ENCODE data around the gene SPTLC3. TPM values are rescaled to one million over a fixed set of nuclear protein-coding genes. Genes with fewer than 3 reads are reported as not detected.

SPTLC3 gene
- under 0.01 and 0.97 TPM in 2 replicates for total RNA-seq

DNA sequence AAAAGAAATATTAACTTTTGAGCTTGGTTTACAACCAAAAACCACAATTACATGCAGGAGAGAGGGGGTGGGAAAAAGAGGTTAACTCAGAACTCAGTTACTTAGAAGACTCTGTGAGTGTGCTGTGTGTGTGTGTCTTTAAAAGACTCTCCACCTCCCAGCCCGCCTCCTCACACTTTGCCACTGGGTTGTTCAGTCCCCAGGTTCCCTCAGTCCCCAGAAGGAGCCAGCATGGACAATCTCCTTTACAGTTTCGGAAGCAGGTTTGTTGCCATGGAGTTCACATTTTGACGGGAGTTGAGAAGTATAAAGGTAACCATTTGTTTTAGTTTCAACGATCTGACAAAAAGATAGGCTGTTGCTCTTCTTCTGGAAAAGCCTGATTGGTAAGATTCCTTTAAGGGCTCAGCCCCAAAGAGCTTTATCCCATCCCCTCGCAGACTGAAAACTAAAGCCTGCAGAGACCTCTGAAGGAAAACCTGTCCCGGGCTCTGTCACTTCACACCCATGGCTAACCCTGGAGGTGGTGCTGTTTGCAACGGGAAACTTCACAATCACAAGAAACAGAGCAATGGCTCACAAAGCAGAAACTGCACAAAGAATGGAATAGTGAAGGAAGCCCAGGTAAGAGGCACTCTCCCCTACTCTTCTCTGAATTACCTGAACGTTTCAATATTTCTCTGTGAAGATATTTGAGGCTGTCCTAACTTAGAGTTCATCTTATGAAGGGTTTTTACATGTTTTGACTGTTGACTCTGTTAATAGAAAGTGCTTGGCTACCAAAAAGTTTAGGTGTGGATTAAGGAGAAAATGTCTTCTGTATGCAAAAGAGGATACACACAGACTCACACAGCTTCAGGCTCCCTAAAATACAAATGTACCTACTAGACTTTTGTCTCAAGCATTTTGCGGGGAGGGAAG, at the start of gene SPTLC3:
SPTLC3 (plus strand) TSS at position 212 of the 921 bp plus-strand sequence; CDS start at position 508, 296 bp downstream.
- peak within 1 kb of the TSS; percentile 69 for H3K4me3 ChIP-seq (ENCODE audit: low read depth, low read length)
- TF ChIP-seq, protein P1, sequence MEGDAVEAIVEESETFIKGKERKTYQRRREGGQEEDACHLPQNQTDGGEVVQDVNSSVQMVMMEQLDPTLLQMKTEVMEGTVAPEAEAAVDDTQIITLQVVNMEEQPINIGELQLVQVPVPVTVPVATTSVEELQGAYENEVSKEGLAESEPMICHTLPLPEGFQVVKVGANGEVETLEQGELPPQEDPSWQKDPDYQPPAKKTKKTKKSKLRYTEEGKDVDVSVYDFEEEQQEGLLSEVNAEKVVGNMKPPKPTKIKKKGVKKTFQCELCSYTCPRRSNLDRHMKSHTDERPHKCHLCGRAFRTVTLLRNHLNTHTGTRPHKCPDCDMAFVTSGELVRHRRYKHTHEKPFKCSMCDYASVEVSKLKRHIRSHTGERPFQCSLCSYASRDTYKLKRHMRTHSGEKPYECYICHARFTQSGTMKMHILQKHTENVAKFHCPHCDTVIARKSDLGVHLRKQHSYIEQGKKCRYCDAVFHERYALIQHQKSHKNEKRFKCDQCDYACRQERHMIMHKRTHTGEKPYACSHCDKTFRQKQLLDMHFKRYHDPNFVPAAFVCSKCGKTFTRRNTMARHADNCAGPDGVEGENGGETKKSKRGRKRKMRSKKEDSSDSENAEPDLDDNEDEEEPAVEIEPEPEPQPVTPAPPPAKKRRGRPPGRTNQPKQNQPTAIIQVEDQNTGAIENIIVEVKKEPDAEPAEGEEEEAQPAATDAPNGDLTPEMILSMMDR (IDR thresholded peaks at IDR 0.05; ENCODE audit: insufficient read depth, low read depth, low read length) = peak; percentile 2
- DNase-seq (ENCODE audit: low read depth) = peak; percentile 64

DNA sequence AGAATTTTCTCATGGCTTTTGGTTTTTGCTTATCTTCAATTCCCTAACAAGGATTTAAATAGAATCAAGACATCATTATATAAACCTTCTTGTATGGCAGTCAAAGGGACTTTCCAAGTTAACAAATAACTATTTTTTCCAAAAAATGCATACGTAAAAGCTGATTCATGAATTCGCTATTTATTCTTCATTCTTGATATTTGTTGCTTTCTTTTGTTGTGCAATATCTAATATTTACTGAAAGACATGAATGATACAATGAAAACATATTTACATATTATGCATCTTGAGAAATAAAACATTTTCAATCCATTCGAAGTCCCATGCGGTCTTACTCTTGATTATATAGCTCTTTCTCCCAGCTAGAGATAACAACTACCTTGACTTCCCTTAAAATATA, 47.0 kb upstream of the SPTLC3 start:
- TF ChIP-seq, protein P1 (IDR thresholded peaks at IDR 0.05; ENCODE audit: insufficient read depth, low read depth, low read length) = no peak
- H3K4me3 ChIP-seq (ENCODE audit: low read depth, low read length) = no peak overlapping the region
- DNase-seq (ENCODE audit: low read depth) = no peak

DNA sequence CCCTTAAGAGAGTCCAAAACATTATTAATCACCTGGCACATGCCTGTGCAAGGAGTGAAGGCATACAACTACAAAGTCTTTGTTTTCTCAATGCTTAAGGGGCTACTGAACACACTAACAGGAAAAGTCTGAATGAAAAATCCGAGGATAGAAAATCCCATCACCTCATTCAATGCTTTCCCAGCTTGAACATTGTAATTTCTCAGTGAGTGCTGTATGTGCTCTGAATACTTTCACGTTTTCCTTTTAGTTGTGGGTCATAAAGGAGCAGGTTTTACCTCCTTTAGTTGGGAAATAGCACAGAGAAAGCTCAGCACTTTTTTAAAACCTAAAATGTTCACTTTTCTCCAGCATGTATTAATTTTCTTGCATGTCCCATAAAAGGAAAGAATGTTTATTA, 45.9 kb upstream of the SPTLC3 start:
- DNase-seq (ENCODE audit: low read depth) = no peak
- TF ChIP-seq, protein P1 (IDR thresholded peaks at IDR 0.05; ENCODE audit: insufficient read depth, low read depth, low read length) = no peak
- H3K4me3 ChIP-seq (ENCODE audit: low read depth, low read length) = no peak overlapping the region

DNA sequence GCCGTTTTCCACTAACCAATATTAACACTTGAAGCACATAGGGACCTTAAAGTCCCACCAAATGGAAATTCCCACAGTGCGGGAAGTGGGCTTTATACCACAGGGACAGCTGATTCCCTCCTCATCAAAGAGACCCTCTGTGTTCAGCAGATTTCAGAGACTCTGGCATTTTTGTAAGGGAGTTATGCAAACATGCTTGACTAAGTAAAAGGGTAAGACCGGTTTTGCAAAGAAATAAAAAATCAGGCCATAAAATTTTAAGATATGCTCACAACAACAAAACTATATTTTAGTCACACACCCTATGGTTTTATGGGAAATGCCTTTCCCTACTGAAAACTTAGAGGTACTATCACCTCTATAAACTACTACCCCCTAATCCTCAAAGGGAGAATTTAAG, 45.4 kb upstream of the SPTLC3 start:
- H3K4me3 ChIP-seq (ENCODE audit: low read depth, low read length) = no peak overlapping the region
- TF ChIP-seq, protein P1 (IDR thresholded peaks at IDR 0.05; ENCODE audit: insufficient read depth, low read depth, low read length) = no peak
- DNase-seq (ENCODE audit: low read depth) = peak; percentile 85

DNA sequence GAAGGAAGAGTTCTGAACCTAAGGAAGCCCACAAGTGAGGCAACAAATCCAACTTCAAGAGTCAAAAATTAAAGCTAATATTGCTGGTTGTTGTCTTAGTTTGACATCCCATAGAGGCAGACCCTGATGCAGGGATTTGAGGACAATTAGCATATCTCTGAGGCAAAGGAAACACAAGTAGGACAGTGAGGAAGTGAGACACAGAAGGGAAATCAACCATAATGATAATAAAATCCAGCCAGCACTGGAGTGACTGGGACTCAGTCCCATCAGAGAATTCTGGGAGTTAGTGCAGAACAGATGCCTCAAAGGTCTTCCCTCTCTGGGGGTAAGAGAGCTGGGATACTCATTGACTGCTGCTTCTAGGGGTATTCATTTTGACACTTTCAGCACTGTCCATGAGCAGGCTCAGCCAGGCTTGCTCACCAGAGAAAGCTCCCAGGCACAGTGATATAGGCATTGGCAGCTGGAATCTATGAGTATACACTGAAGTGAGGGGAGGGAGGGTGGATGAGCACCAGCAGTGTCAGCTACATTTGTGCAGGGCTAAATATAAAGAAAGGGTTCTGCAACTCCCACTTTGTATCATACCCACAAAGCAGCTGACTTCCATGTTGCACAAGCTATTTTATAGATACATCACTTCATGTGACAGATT, 43.4 kb upstream of the SPTLC3 start:
- DNase-seq (ENCODE audit: low read depth) = no peak
- H3K4me3 ChIP-seq (ENCODE audit: low read depth, low read length) = no peak overlapping the region
- TF ChIP-seq, protein P1 (IDR thresholded peaks at IDR 0.05; ENCODE audit: insufficient read depth, low read depth, low read length) = no peak

DNA sequence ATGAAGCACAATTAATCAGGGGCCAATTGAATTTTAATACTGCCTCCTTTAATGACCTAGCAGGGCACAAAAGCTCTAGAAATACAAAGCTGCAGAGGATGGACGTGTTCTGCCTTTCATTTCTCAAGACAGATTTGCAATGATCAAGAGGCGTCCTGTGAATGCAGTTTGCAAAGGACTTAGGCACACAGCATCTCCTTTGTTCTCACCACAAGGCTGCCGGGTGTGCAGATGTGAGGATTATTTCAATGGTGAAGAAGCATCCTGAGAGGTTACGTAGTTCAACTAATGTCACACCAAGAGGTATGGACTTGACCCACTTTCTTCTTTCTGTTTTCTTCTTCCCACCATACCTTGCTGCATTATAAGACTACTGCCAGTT, 42.9 kb upstream of the SPTLC3 start:
- H3K4me3 ChIP-seq (ENCODE audit: low read depth, low read length) = no peak overlapping the region
- TF ChIP-seq, protein P1 (IDR thresholded peaks at IDR 0.05; ENCODE audit: insufficient read depth, low read depth, low read length) = no peak
- DNase-seq (ENCODE audit: low read depth) = no peak

Data from fibroblast of villous mesenchyme (primary cell).